ENCODE results near the gene UNCX.

GRCh38 chr7:1249731-1250130 lies 17.1 kb downstream of the UNCX start:
- no peak for TF ChIP-seq GATA2 (IDR thresholded peaks at IDR 0.05; ENCODE audit: low read depth, low read length)
- TF ChIP-seq GATA3 (IDR thresholded peaks at IDR 0.05; ENCODE audit: low read depth, low read length) = no peak
